IgD-negative memory B cell (primary cell): ENCODE data around the gene MYO18A. TPM values are rescaled to one million over a fixed set of nuclear protein-coding genes. Genes with fewer than 3 reads are reported as not detected.

Source experiments
- H3K27ac Mint-ChIP-seq, 3 donors: one replicate each; pipeline ENCODE4 v1.8.0; 2020 to 2022; ENCODE audit warnings: mild to moderate bottlenecking in 3 of 3, mixed read lengths in 3 of 3, moderate library complexity in 1 of 3
- H3K27me3 Mint-ChIP-seq: one replicate; pipeline ENCODE4 v1.8.0; 2021; ENCODE audit warnings: mixed read lengths
- H3K36me3 Mint-ChIP-seq: one replicate; pipeline ENCODE4 v1.8.0; 2020; ENCODE audit warnings: mild to moderate bottlenecking, mixed read lengths
- H3K4me1 Mint-ChIP-seq, 3 donors: one replicate each; pipeline ENCODE4 v1.8.0; 2020 to 2022; ENCODE audit warnings: mixed read lengths in 3 of 3, mild to moderate bottlenecking in 1 of 3
- H3K4me3 Mint-ChIP-seq, 4 donors: one replicate each; pipeline ENCODE4 v1.8.0; 2020 to 2022; ENCODE audit warnings: mild to moderate bottlenecking in 4 of 4, mixed read lengths in 4 of 4, moderate library complexity in 3 of 4
- H3K9me3 Mint-ChIP-seq, 3 donors: one replicate each; pipeline ENCODE4 v1.8.0; 2020 to 2021; ENCODE audit warnings: mixed read lengths in 3 of 3, mild to moderate bottlenecking in 1 of 3
- polyA plus RNA-seq: library from polyadenylated mRNA; unstranded; fragments of 300-500 nt; fragmentation: Illumina TruSeq; gene quantifications from one replicate; pipeline ENCODE4 v1.2.3, GENCODE V29; 2021

MYO18A gene
- polyA plus RNA-seq, 1 donor from 2014 or later = 39.6 TPM

GRCh38 chr17:29165261-29165660, 14.9 kb downstream of the MYO18A start:
- Mint-ChIP-seq H3K4me1 (peaks cover 2 to 6% (median 4%) of the 10 kb centered on the region in 3 donors), H3K4me3 (no peak overlapping the region), H3K36me3 (peaks cover 5% of the 10 kb centered on the region), H3K27ac (no peak overlapping the region), H3K27me3 (no peaks in the 10 kb centered on the region), H3K9me3 (no peaks in the 10 kb centered on the region)

- H3K4me1 Mint-ChIP-seq = peaks cover 13 to 18% (median 15%) of the 10 kb centered on the region in 3 donors
- H3K36me3 Mint-ChIP-seq = peaks cover 5% of the 10 kb centered on the region
- H3K9me3 Mint-ChIP-seq = no peaks in the 10 kb centered on the region
- no peak overlapping the region for H3K27ac Mint-ChIP-seq
- H3K27me3 Mint-ChIP-seq = no peaks in the 10 kb centered on the region
- no peak overlapping the region for H3K4me3 Mint-ChIP-seq
Measured at GRCh38 chr17:29163563-29163962, 16.6 kb downstream of the MYO18A start.

GRCh38 chr17:29162909-29163341, 17.3 kb downstream of the MYO18A start:
- Mint-ChIP-seq H3K27ac (no peak overlapping the region), H3K4me3 (no peak overlapping the region), H3K4me1 (peaks cover 12 to 18% (median 15%) of the 10 kb centered on the region in 3 donors), H3K9me3 (no peaks in the 10 kb centered on the region), H3K27me3 (no peaks in the 10 kb centered on the region), H3K36me3 (peaks cover 5% of the 10 kb centered on the region)

GRCh38 chr17:29162082-29162908, 17.9 kb downstream of the MYO18A start:
- peaks cover 5% of the 10 kb centered on the region for H3K36me3 Mint-ChIP-seq
- peak overlapping the region in 2 of 4 donors; percentile 18 to 49 for H3K4me3 Mint-ChIP-seq
- no peak overlapping the region for H3K27ac Mint-ChIP-seq
- H3K27me3 Mint-ChIP-seq = no peaks in the 10 kb centered on the region
- H3K4me1 Mint-ChIP-seq = peaks cover 9 to 18% (median 15%) of the 10 kb centered on the region in 3 donors
- H3K9me3 Mint-ChIP-seq = no peaks in the 10 kb centered on the region

GRCh38 chr17:29160253-29160652, 19.9 kb downstream of the MYO18A start:
- Mint-ChIP-seq H3K4me1 (peaks cover 9 to 18% (median 15%) of the 10 kb centered on the region in 3 donors), H3K27me3 (no peaks in the 10 kb centered on the region), H3K36me3 (peaks cover 5% of the 10 kb centered on the region), H3K4me3 (no peak overlapping the region), H3K9me3 (no peaks in the 10 kb centered on the region), H3K27ac (no peak overlapping the region)

DNA sequence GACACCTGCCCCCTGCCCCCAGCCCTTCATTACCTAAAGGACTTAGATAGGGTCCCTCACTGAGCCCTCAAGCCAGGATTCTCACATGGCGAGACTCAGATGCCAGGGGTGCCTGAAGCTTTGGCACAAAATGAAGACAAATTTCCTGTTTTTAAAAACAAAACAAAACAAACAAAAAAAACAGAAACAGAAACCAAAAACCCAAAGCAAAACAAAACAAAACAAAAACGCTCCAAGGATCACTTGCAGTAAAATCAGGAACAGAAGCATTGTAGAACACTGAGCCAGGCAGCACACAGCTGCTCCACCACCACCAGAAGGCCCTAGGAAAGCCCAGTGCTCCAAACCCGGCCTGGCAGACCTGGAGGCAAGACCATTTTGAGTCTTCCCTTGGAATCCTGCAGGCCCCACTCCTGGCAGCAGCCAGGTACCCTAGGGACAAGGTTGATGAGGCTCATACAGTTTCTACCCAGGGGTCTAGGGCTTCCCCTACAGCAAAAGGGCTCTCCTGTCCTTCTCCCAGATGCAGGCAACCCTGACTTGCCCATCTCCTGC, 20.8 kb downstream of the MYO18A start:
- peaks cover 2% of the 10 kb centered on the region for H3K36me3 Mint-ChIP-seq
- no peaks in the 10 kb centered on the region for H3K27me3 Mint-ChIP-seq
- H3K4me3 Mint-ChIP-seq = peak overlapping the region in 3 of 4 donors; percentile 0 to 65 (median 55)
- peaks cover 9 to 18% (median 15%) of the 10 kb centered on the region in 3 donors for H3K4me1 Mint-ChIP-seq
- H3K9me3 Mint-ChIP-seq = no peaks in the 10 kb centered on the region
- peak overlapping the region in 2 of 3 donors; percentile 49 to 83 for H3K27ac Mint-ChIP-seq

DNA sequence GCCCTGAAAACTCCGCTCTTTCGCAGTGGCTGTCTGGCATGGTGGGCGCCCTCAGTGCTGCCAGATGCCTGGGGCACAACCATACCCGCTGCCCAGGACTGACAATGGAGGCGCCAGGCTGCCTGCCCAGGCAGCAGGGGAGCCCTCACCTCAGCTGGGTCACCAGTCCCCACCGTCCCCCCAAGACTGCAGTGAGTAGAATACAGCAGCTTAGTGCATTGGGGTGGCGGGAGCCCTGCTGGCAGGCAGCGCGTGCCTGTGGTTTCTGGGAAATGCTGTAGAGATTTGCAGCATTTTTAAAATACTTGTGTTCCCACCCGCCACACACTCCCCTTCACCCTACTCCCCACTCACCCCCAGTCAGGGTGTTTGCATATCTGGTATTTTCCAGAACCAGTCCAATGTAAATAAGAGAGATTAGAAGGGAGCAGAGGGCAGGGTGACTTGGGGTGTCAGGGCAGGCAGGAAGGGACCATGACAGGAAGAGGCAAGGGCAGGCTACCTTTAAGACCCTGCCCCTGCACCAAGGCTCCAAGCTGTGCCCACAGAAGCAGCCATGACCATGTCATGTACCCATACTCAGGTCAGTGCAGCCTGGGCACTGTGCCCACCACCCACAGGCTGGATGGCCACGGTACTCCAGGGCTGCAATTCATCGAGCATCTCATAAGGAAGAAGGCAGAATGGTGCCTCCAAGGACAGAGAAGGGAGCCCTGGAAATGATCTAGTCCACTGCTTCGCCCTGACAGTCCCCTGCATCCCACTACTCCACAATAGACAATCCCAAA, 21.5 kb downstream of the MYO18A start:
- H3K4me3 Mint-ChIP-seq = peak overlapping the region in 2 of 4 donors; percentile 0 to 52
- H3K36me3 Mint-ChIP-seq = peaks cover 2% of the 10 kb centered on the region
- H3K4me1 Mint-ChIP-seq = peaks cover 9 to 18% (median 15%) of the 10 kb centered on the region in 3 donors
- H3K27ac Mint-ChIP-seq = peak overlapping the region in 2 of 3 donors; percentile 49 to 83
- no peaks in the 10 kb centered on the region for H3K27me3 Mint-ChIP-seq
- no peaks in the 10 kb centered on the region for H3K9me3 Mint-ChIP-seq

GRCh38 chr17:29158096-29158487, 22.1 kb downstream of the MYO18A start:
- no peaks in the 10 kb centered on the region for H3K27me3 Mint-ChIP-seq
- no peaks in the 10 kb centered on the region for H3K9me3 Mint-ChIP-seq
- peaks cover 2% of the 10 kb centered on the region for H3K36me3 Mint-ChIP-seq
- H3K4me1 Mint-ChIP-seq = peaks cover 9 to 18% (median 15%) of the 10 kb centered on the region in 3 donors
- H3K4me3 Mint-ChIP-seq = no peak overlapping the region
- H3K27ac Mint-ChIP-seq = no peak overlapping the region

- Mint-ChIP-seq H3K27ac (peak overlapping the region in 1 of 3 donors; percentile 49), H3K36me3 (peaks cover 2% of the 10 kb centered on the region), H3K9me3 (no peaks in the 10 kb centered on the region), H3K4me3 (no peak overlapping the region), H3K4me1 (peaks cover 9 to 18% (median 15%) of the 10 kb centered on the region in 3 donors), H3K27me3 (no peaks in the 10 kb centered on the region)
Measured at GRCh38 chr17:29157310-29157709, 22.9 kb downstream of the MYO18A start.

DNA sequence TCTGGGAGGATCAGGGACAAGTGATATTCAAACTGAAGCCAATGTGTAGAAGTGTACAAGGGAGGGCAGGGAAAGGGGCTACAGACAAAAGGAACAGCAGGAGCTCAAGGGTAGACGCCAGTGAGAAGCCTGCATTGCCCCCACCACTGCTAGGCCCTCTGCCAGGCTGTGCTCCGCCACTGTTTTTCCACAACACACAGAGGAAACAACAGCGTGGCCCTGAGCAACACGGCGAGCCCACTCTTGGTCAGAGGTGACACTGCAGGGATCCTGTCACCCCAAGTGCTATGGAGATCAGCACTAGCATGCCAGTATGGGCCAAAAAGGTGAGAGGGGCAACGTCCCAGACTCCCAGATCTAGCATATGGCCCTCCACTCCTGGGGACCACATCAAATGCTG, 23.4 kb downstream of the MYO18A start:
- Mint-ChIP-seq H3K4me3 (no peak overlapping the region), H3K9me3 (no peaks in the 10 kb centered on the region), H3K27me3 (no peaks in the 10 kb centered on the region), H3K36me3 (no peaks in the 10 kb centered on the region), H3K4me1 (peaks cover 9 to 15% (median 13%) of the 10 kb centered on the region in 3 donors), H3K27ac (peak overlapping the region in 1 of 3 donors; percentile 35)

DNA sequence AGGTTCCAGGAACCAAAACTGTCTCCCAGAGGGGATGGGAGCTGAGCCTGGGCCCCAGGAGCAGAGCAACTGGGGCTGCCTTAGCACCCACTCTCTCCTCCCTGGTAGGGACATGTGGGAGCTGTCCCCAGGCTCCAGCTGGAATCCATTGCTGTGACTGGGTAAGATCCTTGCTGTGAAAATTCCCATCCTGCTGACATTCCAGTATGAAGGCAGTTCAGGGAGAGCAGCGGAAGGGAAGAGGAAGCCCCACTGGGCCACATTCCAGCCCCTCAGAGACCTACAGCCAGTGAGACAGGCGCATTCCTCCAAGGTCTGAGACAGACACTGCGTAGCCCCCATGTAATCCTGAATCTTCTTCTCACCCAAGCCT, 24.2 kb downstream of the MYO18A start:
- Mint-ChIP-seq H3K27me3 (no peaks in the 10 kb centered on the region), H3K36me3 (no peaks in the 10 kb centered on the region), H3K4me3 (no peak overlapping the region), H3K4me1 (peaks cover 13 to 15% (median 14%) of the 10 kb centered on the region in 3 donors), H3K9me3 (no peaks in the 10 kb centered on the region), H3K27ac (no peak overlapping the region)

GRCh38 chr17:29155227-29155965, 24.8 kb downstream of the MYO18A start:
- Mint-ChIP-seq H3K4me3 (no peak overlapping the region), H3K4me1 (peaks cover 16 to 18% (median 16%) of the 10 kb centered on the region in 3 donors), H3K9me3 (no peaks in the 10 kb centered on the region), H3K27me3 (no peaks in the 10 kb centered on the region), H3K27ac (no peak overlapping the region), H3K36me3 (no peaks in the 10 kb centered on the region)

DNA sequence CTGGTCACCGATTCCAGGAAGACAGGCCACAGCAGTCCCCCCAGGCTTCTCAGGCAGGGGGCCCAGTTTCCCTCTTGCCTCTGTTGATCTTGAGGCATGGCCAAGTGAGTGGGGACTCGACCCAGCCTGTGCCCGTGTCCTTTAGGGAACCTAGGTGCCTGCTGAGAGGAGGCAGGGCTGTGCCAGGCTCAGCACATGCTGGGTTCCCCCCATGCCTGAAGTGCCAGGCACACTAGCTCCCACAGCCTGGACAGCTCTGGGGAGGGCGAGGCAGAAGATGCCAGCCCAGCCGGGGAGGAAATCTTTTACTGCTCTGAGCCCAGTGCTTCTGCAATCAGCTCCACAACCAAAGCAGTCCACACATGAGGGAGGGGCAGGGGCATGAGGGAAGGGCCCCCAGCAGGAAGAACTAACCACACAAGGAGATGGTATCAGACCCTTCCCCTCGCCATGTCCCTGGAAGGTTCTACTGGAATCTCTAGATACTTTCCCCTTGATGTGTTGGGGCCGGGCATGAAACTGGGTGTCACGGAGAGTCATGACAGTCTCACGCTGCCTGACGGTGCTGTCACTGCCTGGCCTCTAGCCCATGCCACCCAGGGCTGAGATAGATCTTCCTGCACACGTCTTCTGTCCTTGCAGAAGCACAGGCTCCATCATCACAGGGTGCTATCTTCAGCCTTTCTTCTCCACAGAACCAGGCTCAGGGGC, 25.5 kb downstream of the MYO18A start:
- Mint-ChIP-seq H3K4me1 (peaks cover 17 to 26% (median 21%) of the 10 kb centered on the region in 3 donors), H3K27ac (peak overlapping the region in 1 of 3 donors; percentile 77), H3K4me3 (no peak overlapping the region)

DNA sequence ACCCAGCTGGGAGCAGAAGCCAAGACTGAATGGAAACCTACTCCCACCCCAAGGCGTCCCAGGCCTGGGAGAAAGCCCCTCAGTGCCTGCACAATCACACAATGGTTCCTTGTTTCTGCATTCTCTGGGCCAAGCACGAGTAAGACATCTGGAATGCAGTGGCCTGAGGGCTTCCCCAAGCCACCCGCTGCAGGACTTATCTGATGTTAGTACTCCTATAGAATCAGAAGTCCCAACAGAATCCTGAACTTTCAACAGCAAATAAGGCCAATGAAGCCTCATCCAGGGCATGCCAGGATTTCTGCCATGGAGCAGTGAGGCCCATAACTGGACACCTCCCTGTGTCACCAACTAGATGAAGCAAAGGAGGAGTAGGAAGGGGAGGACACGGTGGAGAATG, 28.6 kb downstream of the MYO18A start:
- H3K36me3 Mint-ChIP-seq = no peaks in the 10 kb centered on the region
- H3K27ac Mint-ChIP-seq = peak overlapping the region in 1 of 3 donors; percentile 42
- peaks cover 22 to 28% (median 26%) of the 10 kb centered on the region in 3 donors for H3K4me1 Mint-ChIP-seq
- H3K27me3 Mint-ChIP-seq = no peaks in the 10 kb centered on the region
- H3K9me3 Mint-ChIP-seq = no peaks in the 10 kb centered on the region
- H3K4me3 Mint-ChIP-seq = no peak overlapping the region

More for the DNA sequence above, 25.5 kb downstream of the MYO18A start:
- no peaks in the 10 kb centered on the region for H3K9me3 Mint-ChIP-seq
- H3K36me3 Mint-ChIP-seq = no peaks in the 10 kb centered on the region
- no peaks in the 10 kb centered on the region for H3K27me3 Mint-ChIP-seq
